ENCODE data around the gene CNOT6L. TPM values are rescaled to one million over a fixed set of nuclear protein-coding genes. Genes with fewer than 3 reads are reported as not detected.
A peak's percentile ranks its signal among the peaks of the same experiment; 100 is the strongest.
"Not testable (repeated sequence)": the region's sequence is repeated elsewhere in the genome, so short reads cannot be mapped to it uniquely, and the experiment has no call there.

CNOT6L gene
- polyA plus RNA-seq, 1 donor from 2014 or later = 14.4 TPM

- H4K20me1 ChIP-seq (ENCODE audit: insufficient read depth); H3K9me2 ChIP-seq (ENCODE audit: insufficient read depth, low read length); H3K79me2 ChIP-seq (replicated peaks; ENCODE audit: insufficient read depth, low read length); H3K27me3 ChIP-seq (ENCODE audit: insufficient read depth, low read depth, low read length); H3F3A ChIP-seq (ENCODE audit: insufficient read depth, low read length, poor library complexity, severe bottlenecking); H3K27ac ChIP-seq (ENCODE audit: low read length); H3K9me3 ChIP-seq (ENCODE audit: low read length); H3K36me3 ChIP-seq (ENCODE audit: insufficient read depth, low read length): not testable (repeated sequence)
- Histone ChIP-seq H3K4me2 (ENCODE audit: low read length) (peak overlapping the region; percentile 27), H3K9ac (ENCODE audit: low read length) (peak overlapping the region; percentile 61), H2AFZ (ENCODE audit: low read depth, low read length) (peak overlapping the region; percentile 60), H3K4me3 (ENCODE audit: low read length) (peak overlapping the region; percentile 72)
Measured at GRCh38 chr4:77863341-77863740, 44.2 kb upstream of the CNOT6L start.

GRCh38 chr4:77862478-77863216 lies 43.5 kb upstream of the CNOT6L start, which contains the start of gene MRPL1:
TSS of gene MRPL1 (plus strand) at chr4:77862830. CDS start at chr4:77862849, 19 bp downstream.
- H3K9me2 ChIP-seq (ENCODE audit: insufficient read depth, low read length) = no peaks in the 10 kb centered on the region
- H3K9me3 ChIP-seq (ENCODE audit: low read length) = no peaks in the 10 kb centered on the region
- H3K4me2 ChIP-seq (ENCODE audit: low read length) = peak within 1 kb of the TSS; percentile 72
- H3K27ac ChIP-seq (ENCODE audit: low read length) = peak within 1 kb of the TSS; percentile 67
- H4K20me1 ChIP-seq (ENCODE audit: insufficient read depth) = no peaks in the 10 kb centered on the region
- peak within 1 kb of the TSS; percentile 60 for H2AFZ ChIP-seq (ENCODE audit: low read depth, low read length)
- no peaks in the 10 kb centered on the region for H3K27me3 ChIP-seq (ENCODE audit: insufficient read depth, low read depth, low read length)
- peak within 1 kb of the TSS; percentile 61 for H3K9ac ChIP-seq (ENCODE audit: low read length)
- TF ChIP-seq CTCF (IDR thresholded peaks at IDR 0.05; ENCODE audit: poor library complexity, severe bottlenecking) = no peak
- peak; percentile 78 for TF ChIP-seq TAF1 (IDR thresholded peaks at IDR 0.05; ENCODE audit: low read depth)
- peak; percentile 57 for TF ChIP-seq SMC3 (conservative IDR thresholded peaks at IDR 0.05; ENCODE audit: poor library complexity)
- no peak for TF ChIP-seq EZH2 (IDR thresholded peaks at IDR 0.05; ENCODE audit: borderline replicate concordance, insufficient read depth, low read length, poor library complexity, severe bottlenecking)
- TF ChIP-seq REST (IDR thresholded peaks at IDR 0.05; ENCODE audit: borderline replicate concordance) = peak; percentile 52
- TF ChIP-seq POLR2AphosphoS5 (IDR thresholded peaks at IDR 0.05) = peak; percentile 63
- TF ChIP-seq EP300 (conservative IDR thresholded peaks at IDR 0.05; ENCODE audit: poor library complexity, severe bottlenecking) = peak; percentile 48
- peak; percentile 97 for TF ChIP-seq MXI1 (conservative IDR thresholded peaks at IDR 0.05; ENCODE audit: poor library complexity, severe bottlenecking)
- H3K36me3 ChIP-seq (ENCODE audit: insufficient read depth, low read length) = no peaks in the 10 kb centered on the region
- no peaks in the 10 kb centered on the region for H3F3A ChIP-seq (ENCODE audit: insufficient read depth, low read length, poor library complexity, severe bottlenecking)
- H3K79me2 ChIP-seq (replicated peaks; ENCODE audit: insufficient read depth, low read length) = no peaks in the 10 kb centered on the region
- peak within 1 kb of the TSS; percentile 72 for H3K4me3 ChIP-seq (ENCODE audit: low read length)

Measured in neural cell (in vitro differentiated cells).